ENCODE data around the gene PIGP.
"Not testable (repeated sequence)": the region's sequence is repeated elsewhere in the genome, so short reads cannot be mapped to it uniquely, and the experiment has no call there.

Gene PIGP

DNA sequence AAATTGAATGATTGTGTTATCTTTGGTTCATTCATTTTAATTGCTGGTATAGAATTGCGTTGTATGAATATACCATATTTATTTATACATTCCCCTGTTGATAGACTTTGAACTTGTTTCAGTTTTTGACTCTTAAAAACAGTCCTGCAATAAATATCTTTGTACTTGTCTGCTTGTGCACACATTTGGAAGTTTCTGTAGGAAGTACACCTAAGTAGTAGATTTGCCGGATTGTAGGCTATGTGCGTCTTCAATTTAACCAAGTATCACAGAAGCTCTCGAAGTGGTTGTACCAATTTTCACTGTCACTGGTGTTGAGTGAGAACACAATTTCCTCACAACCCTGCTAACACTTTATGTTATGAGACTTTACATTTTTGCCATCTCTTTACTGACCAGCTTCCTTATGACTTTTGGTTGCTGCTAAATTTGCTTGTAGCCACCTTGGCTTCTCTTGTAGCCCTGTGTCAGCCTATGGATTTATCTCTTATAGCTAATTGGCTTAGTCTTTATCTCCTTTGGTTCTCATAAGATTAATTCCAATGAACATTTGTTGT, 2.4 kb upstream of the PIGP start:
- no peak for DNase-seq

- no peak for DNase-seq
Observed at GRCh38 chr21:37074546-37074945, 1.7 kb upstream of the PIGP start.

GRCh38 chr21:37074197-37074510, 1.3 kb upstream of the PIGP start:
- DNase-seq, result no peak

- DNase-seq, result peak; percentile 66
Observed at GRCh38 chr21:37073417-37074196, 736 bp upstream of the PIGP start.

GRCh38 chr21:37072274-37072987, 440 bp downstream of the PIGP start:
- no peak for DNase-seq

- DNase-seq, result no peak
Observed at GRCh38 chr21:37071561-37072273, 1.2 kb downstream of the PIGP start.

DNA sequence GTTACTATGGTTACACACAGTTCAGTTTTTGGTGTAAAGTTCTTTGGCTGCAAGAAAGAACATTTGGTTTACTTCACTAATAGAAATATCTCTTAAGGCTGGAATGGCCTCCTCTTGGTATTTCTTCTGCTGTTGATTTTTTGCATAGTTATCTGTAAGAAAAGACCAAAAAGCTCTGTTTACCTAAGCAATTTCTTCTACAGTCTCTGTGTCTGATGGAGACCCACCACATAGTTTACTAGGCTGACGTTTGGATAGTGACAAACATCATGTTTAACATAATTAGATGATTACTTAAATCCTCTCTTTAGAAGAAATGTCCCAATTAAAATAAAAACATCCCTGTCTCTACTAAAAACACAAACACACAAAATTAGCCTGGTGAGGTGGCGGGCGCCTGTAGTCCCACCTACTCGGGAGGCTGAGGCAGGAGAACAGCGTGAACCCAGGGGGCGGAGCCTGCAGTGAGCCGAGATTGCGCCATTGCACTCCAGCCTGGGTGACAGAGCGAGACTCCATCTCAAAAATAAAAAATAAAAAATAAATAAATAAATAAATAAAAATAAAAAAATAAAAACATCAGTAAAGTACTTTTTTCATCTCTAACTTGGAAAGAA, 7.2 kb downstream of the PIGP start:
- no peak for DNase-seq

- DNase-seq, result no peak
Observed at GRCh38 chr21:37064841-37065240, 8.0 kb downstream of the PIGP start.

GRCh38 chr21:37063433-37063832, 9.4 kb downstream of the PIGP start:
- DNase-seq, result no peak

GRCh38 chr21:37062593-37062935, 10.3 kb downstream of the PIGP start:
- no peak for DNase-seq

DNA sequence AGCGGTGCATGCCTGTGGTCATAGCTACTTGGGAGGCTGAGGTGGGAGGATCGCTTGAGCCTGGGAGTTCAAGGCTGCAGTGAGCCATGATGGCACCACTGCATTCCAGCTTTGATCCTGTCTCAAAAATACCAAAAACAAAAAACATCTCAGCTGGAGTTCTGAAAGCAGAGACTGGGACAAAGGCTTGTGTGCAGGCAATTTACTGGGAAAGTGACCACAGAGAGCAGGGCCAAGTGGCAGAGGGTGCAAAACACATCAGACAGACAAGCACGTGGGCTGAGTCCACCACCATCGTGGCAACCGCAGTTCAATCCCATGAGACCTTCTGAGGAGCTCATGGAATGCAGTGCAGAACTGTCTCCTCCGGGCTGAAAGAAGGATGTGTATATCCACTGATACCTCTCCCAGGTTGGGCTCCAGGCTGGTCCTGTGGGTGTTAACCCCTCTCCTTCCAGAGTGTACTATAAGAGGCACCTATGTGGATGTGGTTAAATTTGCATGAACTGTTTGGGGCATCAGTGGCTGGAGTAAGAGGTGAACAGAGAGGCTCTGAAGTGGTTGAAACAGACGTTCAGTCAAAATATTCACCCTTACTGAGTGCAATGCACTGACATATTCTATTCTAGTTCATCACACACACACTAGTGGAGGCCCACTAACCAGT, 10.8 kb downstream of the PIGP start:
- no peak for DNase-seq

GRCh38 chr21:37060296-37060695, 12.6 kb downstream of the PIGP start:
- no peak for DNase-seq

DNA sequence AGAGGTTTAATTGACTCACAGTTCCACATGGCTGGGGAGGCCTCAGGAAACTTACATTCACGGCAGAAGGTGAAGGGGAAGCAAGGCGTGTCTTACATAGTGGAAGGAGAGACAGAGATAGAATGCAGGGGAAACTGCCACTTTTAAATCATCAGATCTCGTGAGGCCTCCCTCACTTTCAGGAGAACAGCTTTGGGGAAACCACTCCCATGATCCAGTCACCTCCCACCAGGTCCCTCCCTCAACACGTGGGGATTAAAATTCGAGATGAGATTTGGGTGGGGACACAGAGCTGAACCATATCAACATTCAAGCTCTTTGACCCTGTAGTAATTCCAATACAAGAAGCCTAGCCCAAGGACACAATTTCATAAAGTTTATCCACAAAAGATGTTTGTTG, 13.7 kb downstream of the PIGP start:
- no peak for DNase-seq

DNA sequence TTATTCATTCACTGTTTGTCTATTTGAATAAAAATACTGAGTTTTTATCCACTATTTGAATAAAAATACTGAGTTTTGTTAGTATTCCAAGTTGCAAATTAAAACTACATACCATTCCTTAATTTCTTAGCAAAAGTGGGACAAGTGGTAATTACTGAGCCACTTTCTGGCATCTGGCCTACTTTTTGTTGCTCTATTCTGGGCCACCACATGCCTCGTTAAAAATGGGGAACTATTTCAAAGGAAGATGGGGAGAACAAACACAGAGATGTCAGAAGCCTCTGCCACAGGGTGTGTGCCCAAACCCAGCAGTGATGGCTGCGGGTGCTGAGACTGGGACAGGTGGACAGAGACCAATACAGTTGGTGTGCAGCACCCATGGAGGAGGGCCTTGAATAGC, 14.6 kb downstream of the PIGP start:
- no peak for DNase-seq

GRCh38 chr21:37057614-37058013, 15.3 kb downstream of the PIGP start:
- DNase-seq, result no peak

DNA sequence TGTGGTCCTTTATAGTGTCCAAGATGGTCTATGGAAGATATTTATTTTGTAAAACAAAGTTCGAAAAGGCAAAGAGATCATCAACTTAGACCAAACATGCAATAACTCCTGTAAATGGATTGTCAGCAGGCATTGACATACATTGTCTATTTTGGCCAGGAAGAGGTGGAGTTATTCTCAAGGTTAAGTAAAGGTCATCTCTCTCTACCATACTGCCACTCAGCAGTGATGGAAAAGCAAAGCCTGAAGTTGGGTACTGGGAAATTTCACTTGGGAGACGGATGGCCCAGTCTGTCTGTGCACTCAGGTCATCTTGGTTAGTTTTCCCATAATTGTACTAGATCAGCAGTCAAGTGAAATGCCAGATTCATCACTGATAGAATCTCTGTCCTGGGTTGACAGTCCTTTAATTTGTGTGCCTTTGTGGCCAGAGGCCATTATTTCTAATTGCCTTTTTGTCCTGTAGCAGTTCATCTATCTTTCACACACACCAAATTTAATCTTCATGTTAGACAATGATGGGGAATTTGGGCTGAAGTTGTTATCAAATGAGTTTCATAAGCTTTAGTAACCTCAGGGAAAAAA, 17.5 kb downstream of the PIGP start:
- DNase-seq, result no peak

DNA sequence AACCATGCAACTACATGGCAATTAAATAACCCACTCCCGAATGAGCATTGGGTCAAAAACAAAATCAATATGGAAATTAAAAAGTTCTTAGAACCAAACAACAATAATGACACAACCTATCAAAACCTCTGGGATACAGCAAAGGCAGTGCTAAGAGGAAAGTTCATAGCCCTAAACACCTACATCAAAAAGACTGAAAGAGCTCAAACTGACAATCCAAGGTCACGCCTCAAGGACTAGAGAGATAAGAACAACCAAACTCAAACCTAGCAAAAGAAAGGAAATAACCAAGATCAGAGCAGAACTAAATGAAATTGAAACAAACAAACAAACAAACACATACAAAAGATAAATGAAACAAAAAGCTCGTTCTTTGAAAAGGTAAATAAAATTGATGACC, 23.1 kb downstream of the PIGP start:
- DNase-seq, result not testable (repeated sequence)

GRCh38 chr21:37047079-37047478, 25.8 kb downstream of the PIGP start:
- no peak for DNase-seq

- no peak for DNase-seq
Observed at GRCh38 chr21:37045556-37045955, 27.3 kb downstream of the PIGP start.

- DNase-seq, result peak; percentile 89
Observed at GRCh38 chr21:37045149-37045548, 27.7 kb downstream of the PIGP start.

DNA sequence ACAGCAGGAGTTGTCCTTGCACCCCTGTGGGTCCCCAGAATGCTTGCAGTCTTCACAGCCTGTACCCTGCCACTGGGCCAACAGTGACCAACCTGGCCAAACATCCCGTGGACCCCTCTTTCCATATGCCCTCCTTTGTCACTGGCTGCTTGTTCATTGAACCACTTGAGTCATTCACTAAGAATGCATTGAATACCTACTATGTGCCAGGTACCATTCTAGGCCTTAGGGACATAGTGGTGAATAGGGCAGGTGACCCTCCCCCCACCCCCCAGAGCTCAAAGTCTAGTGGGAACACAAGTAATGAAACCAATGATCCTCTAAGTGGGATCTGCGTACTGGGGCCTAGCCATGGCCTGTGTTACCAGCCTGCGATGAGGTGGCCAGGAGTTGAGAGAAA, 28.2 kb downstream of the PIGP start:
- no peak for DNase-seq

DNA sequence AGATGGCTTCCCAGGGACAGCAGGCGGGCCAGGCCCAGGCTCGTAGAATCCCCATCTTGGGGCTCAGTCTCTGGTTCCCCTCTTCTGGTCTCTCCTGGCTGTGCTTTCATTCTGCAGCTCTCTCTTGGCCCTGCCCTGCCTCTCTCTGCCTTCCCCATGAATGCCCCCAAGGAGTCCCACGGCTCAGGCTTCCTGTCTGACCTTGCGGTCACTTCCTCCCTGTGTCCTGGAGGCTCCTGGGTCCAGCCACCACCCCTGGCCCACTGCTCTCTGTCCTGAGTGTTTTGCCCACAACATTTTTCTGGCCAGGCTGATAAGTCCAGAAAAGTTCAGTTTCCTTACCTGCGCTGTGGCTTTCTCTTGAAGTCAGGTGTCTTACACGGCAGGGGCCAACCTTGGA, 29.1 kb downstream of the PIGP start:
- no peak for DNase-seq
